Measurements from ENCODE around the gene PIP5K1B. TPM values are rescaled to one million over a fixed set of nuclear protein-coding genes. Genes with fewer than 3 reads are reported as not detected.

The PIP5K1B gene
- total RNA-seq, 1 experiment from 2014 or later = 2.5 TPM

GRCh38 chr9:69034071-69034470, 329.0 kb downstream of the PIP5K1B start:
- no peak overlapping the region for H3K56ac ChIP-seq (ENCODE audit: insufficient read length, low read depth, low read length)
- no peak overlapping the region for H3K9ac ChIP-seq (ENCODE audit: extremely low read depth, insufficient read length, low read length)
- H3K4me1 Mint-ChIP-seq = peaks cover 11 to 24% of the 10 kb centered on the region in 2 experiments
- H3K4me1 ChIP-seq (ENCODE audit: insufficient read depth, low read length) = no peaks in the 10 kb centered on the region
- peaks cover 4% of the 10 kb centered on the region for H3K9me3 ChIP-seq (ENCODE audit: control insufficient read depth, low read depth, low read length)
- H3K23me2 ChIP-seq (ENCODE audit: insufficient read length, low read depth, low read length, poor library complexity, severe bottlenecking) = peaks cover 5% of the 10 kb centered on the region
- H3K14ac ChIP-seq (ENCODE audit: insufficient read depth, low read length) = no peak overlapping the region
- peaks cover 6 to 7% of the 10 kb centered on the region in 2 experiments; a peak in 4 of 5 replicates for H3K9me3 Mint-ChIP-seq
- H2BK12ac ChIP-seq (ENCODE audit: insufficient read length, low read depth, low read length) = no peak overlapping the region
- no peak overlapping the region for H3K18ac ChIP-seq (ENCODE audit: insufficient read length, low read depth, low read length)
- H2AK5ac ChIP-seq (ENCODE audit: insufficient read length, low read length) = no peak overlapping the region
- no peak overlapping the region for H3K27ac ChIP-seq (ENCODE audit: insufficient read length, low read depth, low read length)
- H2BK5ac ChIP-seq (ENCODE audit: insufficient read length, low read length) = no peak overlapping the region
- no peak overlapping the region for H4K8ac ChIP-seq (replicated peaks; ENCODE audit: insufficient read length, low read depth, low read length)
- no peak overlapping the region for H2BK20ac ChIP-seq (ENCODE audit: low read depth, low read length, poor library complexity, severe bottlenecking)
- H4K20me1 ChIP-seq (ENCODE audit: control insufficient read depth, insufficient read depth, insufficient read length) = no peaks in the 10 kb centered on the region
- no peak overlapping the region for H3K4ac ChIP-seq (ENCODE audit: low read depth, low read length)
- no CpG with 5 or more reads among the region's 2 CpGs for WGBS (ENCODE audit: extremely low coverage, insufficient read length, low lambda C conversion rate)
- no peak overlapping the region for H3K4me3 Mint-ChIP-seq
- peaks cover 4 to 6% (median 6%) of the 10 kb centered on the region in 3 experiments; a peak in 6 of 7 replicates for H3K36me3 Mint-ChIP-seq (ENCODE audit: insufficient read depth in 1 of 3, low read depth in 3 of 3)
- no peak overlapping the region for H3K4me2 ChIP-seq (ENCODE audit: insufficient read depth, insufficient read length, low read length)
- no peak overlapping the region for H2BK120ac ChIP-seq (ENCODE audit: low read depth, low read length, poor library complexity, severe bottlenecking)
- H4K5ac ChIP-seq (ENCODE audit: insufficient read length, low read depth, low read length) = no peak overlapping the region
- H3K79me2 ChIP-seq (ENCODE audit: insufficient read depth, low read length) = peaks cover 11% of the 10 kb centered on the region; the same call in 1 of the 2 replicates
- H3T11ph ChIP-seq (ENCODE audit: low read length) = no peak overlapping the region
- TF ChIP-seq CTCF (conservative IDR thresholded peaks at IDR 0.05) = no peak
- no peak overlapping the region for H3K27ac Mint-ChIP-seq
- no peak overlapping the region for H2BK15ac ChIP-seq (ENCODE audit: low read depth, low read length)
- H3K79me1 ChIP-seq (ENCODE audit: insufficient read depth, low read depth, low read length, poor library complexity, severe bottlenecking) = no peaks in the 10 kb centered on the region
- H2AFZ ChIP-seq (ENCODE audit: low read length) = no peak overlapping the region
- H3K23ac ChIP-seq (ENCODE audit: insufficient read length, low read depth, low read length) = no peak overlapping the region
- no peaks in the 10 kb centered on the region for H3K27me3 ChIP-seq (ENCODE audit: insufficient read depth, low read length)
- no peaks in the 10 kb centered on the region for H3K27me3 Mint-ChIP-seq (ENCODE audit: low read depth)
- no peak for DNase-seq
- no peak overlapping the region for H4K91ac ChIP-seq (ENCODE audit: insufficient read length, low read depth, low read length)
